HG02943 (cell line): ENCODE measurements around the gene DUSP10.

Experiments used
- ATAC-seq: cut with Tn5 transposase; IDR thresholded peaks from one replicate; pipeline ENCODE4 v1.9.1; 2021; ENCODE audit warnings: mild to moderate bottlenecking, low read depth, moderate library complexity; ENCODE audit not compliant: unreplicated experiment

The DUSP10 gene

GRCh38 chr1:221741703-221742554 is at the start of gene DUSP10:
Gene DUSP10, minus strand, starts transcription at chr1:221742089. Its CDS starts 2,345 bp downstream, at chr1:221739744.
- ATAC-seq: peak; percentile 80

GRCh38 chr1:221788466-221788865 is 46.6 kb upstream of the DUSP10 start:
- no peak for ATAC-seq

- no peak for ATAC-seq
Measured at GRCh38 chr1:221786647-221787046, 44.8 kb upstream of the DUSP10 start.

- no peak for ATAC-seq
Measured at GRCh38 chr1:221783936-221784335, 42.0 kb upstream of the DUSP10 start.

- ATAC-seq: no peak
Measured at GRCh38 chr1:221783437-221783836, 41.5 kb upstream of the DUSP10 start.

- no peak for ATAC-seq
Measured at GRCh38 chr1:221782970-221783369, 41.1 kb upstream of the DUSP10 start.

GRCh38 chr1:221782477-221782876 is 40.6 kb upstream of the DUSP10 start:
- ATAC-seq: no peak

- no peak for ATAC-seq
Measured at GRCh38 chr1:221781102-221781755, 39.3 kb upstream of the DUSP10 start.

- ATAC-seq: no peak
Measured at GRCh38 chr1:221780175-221780574, 38.3 kb upstream of the DUSP10 start.

- no peak for ATAC-seq
Measured at GRCh38 chr1:221779771-221780170, 37.9 kb upstream of the DUSP10 start.

GRCh38 chr1:221778535-221779142 is 36.8 kb upstream of the DUSP10 start:
- ATAC-seq: peak; percentile 24

GRCh38 chr1:221778125-221778524 is 36.2 kb upstream of the DUSP10 start:
- ATAC-seq: peak; percentile 43

GRCh38 chr1:221777431-221778072 is 35.7 kb upstream of the DUSP10 start:
- ATAC-seq: peak; percentile 61

- ATAC-seq: peak; percentile 17
Measured at GRCh38 chr1:221776495-221777301, 34.8 kb upstream of the DUSP10 start.

GRCh38 chr1:221775206-221775605 is 33.3 kb upstream of the DUSP10 start:
- ATAC-seq: no peak

GRCh38 chr1:221774054-221774842 is 32.4 kb upstream of the DUSP10 start:
- no peak for ATAC-seq

- no peak for ATAC-seq
Measured at GRCh38 chr1:221773383-221773782, 31.5 kb upstream of the DUSP10 start.

- no peak for ATAC-seq
Measured at GRCh38 chr1:221772117-221772516, 30.2 kb upstream of the DUSP10 start.

GRCh38 chr1:221768444-221769066 is 26.7 kb upstream of the DUSP10 start:
- ATAC-seq: no peak
